DND-41 (cell line): ENCODE measurements around the gene NUAK1.

Experiments used
- ATAC-seq: fragments of 200-7000 bp; cut with Tn5 transposase; 3 replicates; pipeline ENCODE4 v1.9.1; 2021; ENCODE audit warnings: low read depth; ENCODE audit not compliant: insufficient read depth
- DNase-seq: peaks from one replicate; pipeline ENCODE4 v3.0.0-alpha.2; 2020
- H2AFZ ChIP-seq: 2 replicates; pipeline ENCODE4 v1.6.0; 2012; ENCODE audit warnings: low read depth, low read length
- H3K27ac ChIP-seq: 2 replicates; pipeline ENCODE4 v1.5.1; 2012; ENCODE audit warnings: low read length, inconsistent platforms
- H3K27me3 ChIP-seq: fragments of 200-600 bp; sonication (generic); 2 replicates; pipeline ENCODE4 v1.6.0; 2012; ENCODE audit warnings: low read length, mild to moderate bottlenecking, inconsistent platforms; ENCODE audit not compliant: insufficient read depth, poor library complexity
- H3K36me3 ChIP-seq: 2 replicates; pipeline ENCODE4 v1.5.1; 2012; ENCODE audit warnings: low read length, inconsistent platforms; ENCODE audit not compliant: insufficient read depth
- H3K4me1 ChIP-seq: 2 replicates; pipeline ENCODE4 v1.5.1; 2012; ENCODE audit warnings: mild to moderate bottlenecking, low read length; ENCODE audit not compliant: insufficient read depth
- H3K4me2 ChIP-seq: 2 replicates; pipeline ENCODE4 v1.6.0; 2012; ENCODE audit warnings: mild to moderate bottlenecking, moderate library complexity, low read length, inconsistent platforms; ENCODE audit not compliant: insufficient read depth
- H3K4me3 ChIP-seq, 2 experiments: fragments of 200-600 bp in 1 of 2; shearing (Covaris generic) in 1 of 2; 2 replicates each; pipeline ENCODE4 v1.5.1; 2012 to 2016; ENCODE audit warnings: inconsistent platforms in 2 of 2, low read length in 2 of 2, mild to moderate bottlenecking in 2 of 2, low read depth in 1 of 2, moderate library complexity in 1 of 2
- H3K79me2 ChIP-seq: 2 replicates; pipeline ENCODE4 v1.6.0; 2012; ENCODE audit warnings: low read length, inconsistent platforms; ENCODE audit not compliant: insufficient read depth
- H3K9ac ChIP-seq: 2 replicates; pipeline ENCODE4 v1.6.0; 2012; ENCODE audit warnings: low read depth, mild to moderate bottlenecking, inconsistent platforms, low read length, moderate library complexity
- H3K9me3 ChIP-seq: 2 replicates; pipeline ENCODE4 v1.5.1; 2012; ENCODE audit warnings: low read length, moderate library complexity, mild to moderate bottlenecking, inconsistent platforms; ENCODE audit not compliant: insufficient read depth, severe bottlenecking
- H4K20me1 ChIP-seq: 2 replicates; pipeline ENCODE4 v1.6.0; 2012; ENCODE audit warnings: low read length; ENCODE audit not compliant: insufficient read depth
- EZH2 ChIP-seq: IDR thresholded peaks from 3 replicates; pipeline ENCODE4 v1.6.1; 2012; ENCODE audit warnings: borderline replicate concordance, low read depth, mild to moderate bottlenecking, moderate library complexity, low read length, inconsistent platforms; ENCODE audit not compliant: severe bottlenecking
- TF ChIP-seq, protein P1 (sequence below): IDR thresholded peaks from 2 replicates; pipeline ENCODE4 v1.5.1; 2012; ENCODE audit warnings: borderline replicate concordance, low read length, moderate library complexity, mild to moderate bottlenecking; ENCODE audit not compliant: poor library complexity, severe bottlenecking; ENCODE audit errors: extremely low read depth

NUAK1 gene

GRCh38 chr12:106125351-106126095 is 13.2 kb downstream of the NUAK1 start:
- Histone ChIP-seq H3K9ac (no peak overlapping the region), H3K4me3 (no peak overlapping the region), H2AFZ (no peak overlapping the region), H3K27me3 (peaks cover 20% of the 10 kb centered on the region), H3K79me2 (no peaks in the 10 kb centered on the region), H3K27ac (no peak overlapping the region), H4K20me1 (no peaks in the 10 kb centered on the region), H3K4me2 (no peak overlapping the region), H3K36me3 (no peaks in the 10 kb centered on the region), H3K4me1 (no peaks in the 10 kb centered on the region), H3K9me3 (no peaks in the 10 kb centered on the region)
- no peak for TF ChIP-seq EZH2
- TF ChIP-seq, protein P1, sequence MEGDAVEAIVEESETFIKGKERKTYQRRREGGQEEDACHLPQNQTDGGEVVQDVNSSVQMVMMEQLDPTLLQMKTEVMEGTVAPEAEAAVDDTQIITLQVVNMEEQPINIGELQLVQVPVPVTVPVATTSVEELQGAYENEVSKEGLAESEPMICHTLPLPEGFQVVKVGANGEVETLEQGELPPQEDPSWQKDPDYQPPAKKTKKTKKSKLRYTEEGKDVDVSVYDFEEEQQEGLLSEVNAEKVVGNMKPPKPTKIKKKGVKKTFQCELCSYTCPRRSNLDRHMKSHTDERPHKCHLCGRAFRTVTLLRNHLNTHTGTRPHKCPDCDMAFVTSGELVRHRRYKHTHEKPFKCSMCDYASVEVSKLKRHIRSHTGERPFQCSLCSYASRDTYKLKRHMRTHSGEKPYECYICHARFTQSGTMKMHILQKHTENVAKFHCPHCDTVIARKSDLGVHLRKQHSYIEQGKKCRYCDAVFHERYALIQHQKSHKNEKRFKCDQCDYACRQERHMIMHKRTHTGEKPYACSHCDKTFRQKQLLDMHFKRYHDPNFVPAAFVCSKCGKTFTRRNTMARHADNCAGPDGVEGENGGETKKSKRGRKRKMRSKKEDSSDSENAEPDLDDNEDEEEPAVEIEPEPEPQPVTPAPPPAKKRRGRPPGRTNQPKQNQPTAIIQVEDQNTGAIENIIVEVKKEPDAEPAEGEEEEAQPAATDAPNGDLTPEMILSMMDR = no peak
- DNase-seq = no peak
- ATAC-seq = no peak

DNA sequence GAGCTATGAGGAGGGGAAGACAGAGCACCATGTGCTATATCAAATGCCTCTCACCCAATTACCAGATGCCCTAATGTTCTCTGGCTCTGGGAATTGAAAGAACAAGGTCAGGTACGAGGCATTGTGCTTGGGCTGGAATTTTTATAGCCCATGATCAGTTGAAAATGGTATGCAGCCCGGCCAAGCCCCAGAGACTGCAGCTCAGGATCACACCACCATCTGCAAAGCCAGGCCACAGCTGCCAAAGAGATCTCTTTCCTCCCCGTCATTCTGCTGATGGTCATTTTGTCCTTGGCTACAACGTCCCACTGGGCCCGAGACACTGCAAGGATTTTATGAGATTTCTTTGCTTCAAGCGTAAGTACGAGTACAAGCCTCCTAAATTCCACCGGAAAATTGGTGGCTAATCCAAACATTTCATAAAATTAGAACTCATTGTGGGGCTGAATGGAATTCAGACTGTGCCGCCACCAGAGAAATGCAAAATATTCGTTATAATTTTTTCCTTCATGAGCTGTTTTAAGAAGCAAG is 15.1 kb downstream of the NUAK1 start:
- Histone ChIP-seq H3K79me2 (no peaks in the 10 kb centered on the region), H4K20me1 (no peaks in the 10 kb centered on the region), H3K9me3 (no peaks in the 10 kb centered on the region), H3K36me3 (no peaks in the 10 kb centered on the region), H3K9ac (no peak overlapping the region), H2AFZ (no peak overlapping the region), H3K27ac (no peak overlapping the region), H3K4me3 (no peak overlapping the region), H3K4me2 (no peak overlapping the region), H3K27me3 (peaks cover 27% of the 10 kb centered on the region), H3K4me1 (no peaks in the 10 kb centered on the region)
- TF ChIP-seq, protein P1 = no peak
- no peak for TF ChIP-seq EZH2
- ATAC-seq = no peak
- DNase-seq = no peak

- H3K27me3 ChIP-seq = peaks cover 32% of the 10 kb centered on the region
- no peaks in the 10 kb centered on the region for H3K79me2 ChIP-seq
- TF ChIP-seq EZH2 = no peak
- TF ChIP-seq, protein P1 = no peak
- H3K4me1 ChIP-seq = no peaks in the 10 kb centered on the region
- H3K27ac ChIP-seq = no peak overlapping the region
- H3K9me3 ChIP-seq = no peaks in the 10 kb centered on the region
- no peak for DNase-seq
- no peaks in the 10 kb centered on the region for H3K36me3 ChIP-seq
- H3K4me3 ChIP-seq = no peak overlapping the region
- no peak overlapping the region for H3K4me2 ChIP-seq
- H4K20me1 ChIP-seq = no peaks in the 10 kb centered on the region
- H2AFZ ChIP-seq = no peak overlapping the region
- no peak overlapping the region for H3K9ac ChIP-seq
- ATAC-seq = no peak
Observed at GRCh38 chr12:106123110-106123509, 15.6 kb downstream of the NUAK1 start.
